ENCODE data around the gene SURF1. TPM values are rescaled to one million over a fixed set of nuclear protein-coding genes. Genes with fewer than 3 reads are reported as not detected.

SURF1 gene
- total RNA-seq, 4 donors from 2014 or later, result 14.2 to 66.1 (median 50.2) TPM

GRCh38 chr9:133305731-133306130 lies 50.6 kb downstream of the SURF1 start:
- in situ Hi-C loops (cut with MboI; ENCODE audit: low pct_ligation_motif_present in 1 of 4, low pct_unique_long_range_greater_than_20kb in 1 of 4, low sequenced_read_pairs in 3 of 4) (no loop called here), intact Hi-C loops (cut with DNase I; ENCODE audit: low total_unique reads) (no loop called here)
- Histone ChIP-seq H3K9me3 (no peaks in the 10 kb centered on the region), H3K4me3 (no peak overlapping the region), H3K4me1 (no peaks in the 10 kb centered on the region), H3K27ac (no peak overlapping the region), H3K27me3 (no peaks in the 10 kb centered on the region), H3K36me3 (no peaks in the 10 kb centered on the region)
- no peak for DNase-seq
- no peak for TF ChIP-seq POLR2A (IDR thresholded peaks at IDR 0.05)
- TF ChIP-seq EP300 (IDR thresholded peaks at IDR 0.05; ENCODE audit: low read depth), result no peak
- TF ChIP-seq CTCF (IDR thresholded peaks at IDR 0.05), result no peak
- TF ChIP-seq POLR2AphosphoS5 (IDR thresholded peaks at IDR 0.05), result no peak
- 78 to 84% methylated on average over 5 to 22 of the region's 23 CpGs for WGBS, 2 donors (ENCODE audit: low coverage in 1 of 2)

GRCh38 chr9:133304477-133305377 lies 51.6 kb downstream of the SURF1 start:
- H3K27me3 ChIP-seq, result no peaks in the 10 kb centered on the region
- H3K27ac ChIP-seq, result no peak overlapping the region
- no peak overlapping the region for H3K4me3 ChIP-seq
- WGBS, 2 donors (ENCODE audit: low coverage in 1 of 2), result 65 to 91% methylated on average over 2 to 37 of the region's 38 CpGs
- DNase-seq, result no peak
- H3K4me1 ChIP-seq, result no peaks in the 10 kb centered on the region
- no peaks in the 10 kb centered on the region for H3K9me3 ChIP-seq
- no peaks in the 10 kb centered on the region for H3K36me3 ChIP-seq
- TF ChIP-seq POLR2A (IDR thresholded peaks at IDR 0.05), result no peak
- no peak for TF ChIP-seq CTCF (IDR thresholded peaks at IDR 0.05)
- no peak for TF ChIP-seq EP300 (IDR thresholded peaks at IDR 0.05; ENCODE audit: low read depth)
- no peak for TF ChIP-seq POLR2AphosphoS5 (IDR thresholded peaks at IDR 0.05)
- in situ Hi-C loops (cut with MboI; ENCODE audit: low pct_ligation_motif_present in 1 of 4, low pct_unique_long_range_greater_than_20kb in 1 of 4, low sequenced_read_pairs in 3 of 4) (no loop called here), intact Hi-C loops (cut with DNase I; ENCODE audit: low total_unique reads) (no loop called here)

DNA sequence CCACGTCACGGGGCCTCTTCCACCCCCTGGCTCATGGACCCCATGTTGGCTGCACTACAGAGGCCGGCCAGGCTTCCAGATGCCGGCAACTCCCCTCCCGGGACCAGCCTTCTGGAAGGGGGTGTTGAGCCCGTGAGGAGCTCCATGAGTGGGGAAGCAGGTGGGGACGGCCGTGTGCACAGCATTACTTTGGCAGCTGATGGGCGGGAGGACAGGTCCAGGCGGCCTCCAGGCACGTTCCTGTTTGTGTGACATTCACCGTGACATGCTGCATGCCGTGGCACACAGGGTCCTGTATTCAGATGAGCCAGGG lies 52.2 kb downstream of the SURF1 start:
- H3K27ac ChIP-seq, result no peak overlapping the region
- no peaks in the 10 kb centered on the region for H3K9me3 ChIP-seq
- H3K36me3 ChIP-seq, result no peaks in the 10 kb centered on the region
- H3K4me3 ChIP-seq, result no peak overlapping the region
- TF ChIP-seq POLR2A (IDR thresholded peaks at IDR 0.05) (no peak), EP300 (IDR thresholded peaks at IDR 0.05; ENCODE audit: low read depth) (no peak), CTCF (IDR thresholded peaks at IDR 0.05) (no peak), POLR2AphosphoS5 (IDR thresholded peaks at IDR 0.05) (no peak)
- DNase-seq, result no peak
- H3K4me1 ChIP-seq, result no peaks in the 10 kb centered on the region
- 80% methylated on average over 13 of the region's 13 CpGs; no CpG with 5 or more reads in 1 of the 2 donors for WGBS, 2 donors (ENCODE audit: low coverage in 1 of 2)
- intact Hi-C loops (cut with DNase I; ENCODE audit: low total_unique reads), result no loop called here
- H3K27me3 ChIP-seq, result no peaks in the 10 kb centered on the region
- in situ Hi-C loops (cut with MboI; ENCODE audit: low pct_ligation_motif_present in 1 of 4, low pct_unique_long_range_greater_than_20kb in 1 of 4, low sequenced_read_pairs in 3 of 4), result no loop called here

DNA sequence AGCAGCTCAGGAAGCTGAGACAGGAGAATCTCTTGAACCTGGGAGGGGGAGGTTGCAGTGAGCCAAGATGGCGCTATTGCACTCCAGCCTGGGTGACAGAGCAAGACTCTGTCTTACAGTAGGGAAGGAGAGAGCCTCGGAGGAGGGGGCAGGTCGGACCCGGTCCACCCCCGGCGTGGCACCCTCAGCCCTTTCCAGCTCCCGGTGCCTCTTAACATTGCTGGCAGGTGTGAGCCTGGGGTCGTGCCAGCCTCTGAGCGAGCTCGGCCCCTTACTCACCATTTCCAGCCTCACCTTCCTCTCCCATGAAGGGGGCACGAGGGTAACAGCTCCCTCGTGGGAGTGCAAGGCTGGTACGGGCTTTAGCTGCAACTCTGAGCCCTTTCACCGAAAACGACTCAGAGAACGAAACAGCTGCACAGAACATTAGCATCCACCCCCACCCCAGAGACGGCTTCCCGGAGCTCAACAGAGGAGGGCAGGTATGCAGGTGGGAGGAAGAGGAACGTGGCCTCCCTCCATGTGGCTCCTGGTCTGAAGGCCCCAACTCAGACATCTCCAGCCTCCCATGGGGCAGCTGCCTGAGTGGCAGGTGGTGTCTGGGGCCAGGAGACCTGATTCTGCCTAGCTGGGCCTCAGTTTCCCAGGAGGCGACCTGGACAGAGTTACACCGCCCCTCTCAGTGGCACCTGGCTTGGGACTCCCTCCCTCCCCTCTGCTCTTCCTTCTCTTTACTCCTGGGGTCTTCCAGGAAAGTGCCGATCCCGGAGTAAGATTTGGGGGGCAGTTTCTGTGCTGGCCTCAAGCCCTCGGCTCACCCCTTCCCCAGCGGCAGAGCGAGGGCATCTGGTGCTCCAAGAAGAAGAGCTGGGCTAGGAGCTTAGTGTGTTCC lies 52.8 kb downstream of the SURF1 start:
- Histone ChIP-seq H3K27ac (no peak overlapping the region), H3K4me1 (no peaks in the 10 kb centered on the region), H3K9me3 (no peaks in the 10 kb centered on the region), H3K36me3 (no peaks in the 10 kb centered on the region), H3K4me3 (no peak overlapping the region), H3K27me3 (no peaks in the 10 kb centered on the region)
- intact Hi-C loops (cut with DNase I; ENCODE audit: low total_unique reads) (no loop called here), in situ Hi-C loops (cut with MboI; ENCODE audit: low pct_ligation_motif_present in 1 of 4, low pct_unique_long_range_greater_than_20kb in 1 of 4, low sequenced_read_pairs in 3 of 4) (no loop called here)
- no peak for TF ChIP-seq EP300 (IDR thresholded peaks at IDR 0.05; ENCODE audit: low read depth)
- TF ChIP-seq CTCF (IDR thresholded peaks at IDR 0.05), result no peak
- TF ChIP-seq POLR2A (IDR thresholded peaks at IDR 0.05), result no peak
- no peak for TF ChIP-seq POLR2AphosphoS5 (IDR thresholded peaks at IDR 0.05)
- no peak for DNase-seq
- WGBS, 2 donors (ENCODE audit: low coverage in 1 of 2), result 72% methylated on average over 26 of the region's 26 CpGs; no CpG with 5 or more reads in 1 of the 2 donors
